GM21576 (cell line): ENCODE results near the gene ARID5B.
"Not testable (repeated sequence)": the region's sequence is repeated elsewhere in the genome, so short reads cannot be mapped to it uniquely, and the experiment has no call there.

Source experiments
- ATAC-seq: cut with Tn5 transposase; IDR thresholded peaks from one replicate; pipeline ENCODE4 v1.9.1; 2021; ENCODE audit warnings: mild to moderate bottlenecking, moderate library complexity; ENCODE audit not compliant: unreplicated experiment

The ARID5B gene

DNA sequence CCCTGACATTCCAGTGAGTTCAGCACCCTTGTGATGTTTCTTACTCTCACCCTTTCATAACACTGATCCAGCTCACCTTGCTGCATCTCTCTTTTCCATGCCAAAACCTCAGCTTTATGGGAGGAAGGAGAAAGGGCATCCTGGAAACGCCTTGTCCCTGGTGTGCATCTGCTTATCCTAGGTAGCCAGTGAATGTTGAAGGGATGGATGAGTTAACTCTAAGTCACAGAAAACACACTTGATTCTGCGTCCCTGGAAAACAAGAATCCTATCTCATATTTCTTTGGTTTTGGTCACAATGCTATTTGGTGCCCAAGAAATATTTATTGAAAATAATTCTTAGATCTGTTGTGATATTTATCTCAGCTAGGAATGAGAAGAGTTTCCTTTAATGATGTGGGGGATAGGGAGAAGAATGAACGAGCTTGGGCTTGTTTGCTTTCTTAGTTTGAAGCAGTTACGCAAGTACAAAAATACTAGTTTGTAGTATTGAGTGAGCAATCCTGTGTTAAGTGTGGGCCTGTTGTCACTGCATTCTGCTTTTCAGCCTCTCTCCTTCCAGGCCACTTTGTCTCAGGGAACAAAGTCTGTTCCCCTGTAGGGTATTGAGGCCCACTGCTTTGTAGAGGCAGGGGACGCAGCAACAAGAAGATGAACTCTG, 126.5 kb downstream of the ARID5B start:
- no peak for ATAC-seq

DNA sequence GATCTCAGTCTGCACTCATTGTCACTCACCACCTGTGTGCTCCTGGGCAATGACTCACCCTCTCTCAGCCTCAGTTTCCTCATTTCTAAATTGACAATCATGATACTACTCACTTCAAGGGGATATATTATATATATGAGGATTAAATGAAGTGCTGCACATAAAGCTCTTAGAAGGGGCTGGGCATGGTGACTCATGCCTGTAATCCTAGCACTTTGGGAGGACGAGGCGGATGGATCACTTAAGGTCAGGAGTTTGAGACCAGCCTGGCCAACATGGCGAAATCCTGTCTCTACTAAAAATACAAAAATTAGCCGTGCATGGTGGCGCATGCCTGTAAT, 127.0 kb downstream of the ARID5B start:
- not testable (repeated sequence) for ATAC-seq

DNA sequence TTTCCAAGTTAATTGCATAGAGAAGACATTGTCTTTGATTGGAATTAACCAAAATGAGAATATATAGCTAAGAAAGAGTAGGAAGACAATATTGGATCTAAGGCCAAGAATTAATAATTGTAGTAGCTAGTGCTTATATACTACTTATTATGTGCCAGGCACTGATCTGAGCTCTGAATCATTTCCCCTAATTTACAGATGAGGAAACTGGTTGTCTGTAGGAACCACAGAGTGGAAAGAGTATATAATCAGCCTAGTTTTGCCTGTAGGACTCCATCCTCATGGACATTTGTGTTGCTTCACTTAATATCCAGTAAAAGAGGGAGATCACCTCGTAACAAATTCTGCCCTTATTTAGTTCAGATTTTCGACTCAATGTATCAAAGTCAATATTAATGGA, 127.9 kb downstream of the ARID5B start:
- ATAC-seq, result no peak

DNA sequence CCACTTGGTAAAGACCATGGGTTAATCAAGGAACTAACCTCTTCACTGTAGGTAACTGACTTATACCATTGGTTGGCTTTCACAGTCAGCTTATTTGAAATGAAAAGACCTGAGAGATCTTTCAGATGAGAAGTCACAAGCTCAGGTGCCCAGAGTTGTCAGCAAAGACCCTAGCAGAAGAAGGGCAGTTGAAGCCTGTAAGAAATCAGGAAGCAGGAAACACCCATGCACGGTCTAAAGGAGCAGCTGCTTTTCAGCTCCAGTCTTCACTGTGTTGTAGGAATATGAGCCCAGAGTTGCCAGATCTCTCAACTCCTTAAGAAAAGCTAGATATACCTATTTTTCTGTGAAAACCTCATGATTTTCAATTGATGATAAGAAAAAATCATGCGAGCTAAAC, 130.0 kb downstream of the ARID5B start:
- ATAC-seq, result no peak

DNA sequence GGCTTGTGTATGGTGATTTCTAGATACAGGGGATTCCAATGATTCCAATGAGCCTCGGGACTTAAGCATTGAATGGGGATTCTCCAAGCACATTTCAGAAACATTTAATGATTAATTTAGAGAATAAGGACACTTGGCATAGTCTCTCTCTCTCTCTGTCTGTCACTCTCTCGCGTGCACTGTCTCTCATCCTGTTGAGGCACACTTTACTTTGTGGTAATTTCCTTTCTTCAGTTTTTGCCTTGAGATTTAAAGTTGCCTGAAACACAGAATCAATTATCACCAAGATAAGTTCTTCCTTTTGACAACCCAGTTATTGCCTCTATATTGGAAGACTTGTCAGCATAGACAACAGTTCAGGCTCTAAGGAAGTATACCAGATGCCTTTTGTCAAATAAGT, 131.6 kb downstream of the ARID5B start:
- no peak for ATAC-seq

DNA sequence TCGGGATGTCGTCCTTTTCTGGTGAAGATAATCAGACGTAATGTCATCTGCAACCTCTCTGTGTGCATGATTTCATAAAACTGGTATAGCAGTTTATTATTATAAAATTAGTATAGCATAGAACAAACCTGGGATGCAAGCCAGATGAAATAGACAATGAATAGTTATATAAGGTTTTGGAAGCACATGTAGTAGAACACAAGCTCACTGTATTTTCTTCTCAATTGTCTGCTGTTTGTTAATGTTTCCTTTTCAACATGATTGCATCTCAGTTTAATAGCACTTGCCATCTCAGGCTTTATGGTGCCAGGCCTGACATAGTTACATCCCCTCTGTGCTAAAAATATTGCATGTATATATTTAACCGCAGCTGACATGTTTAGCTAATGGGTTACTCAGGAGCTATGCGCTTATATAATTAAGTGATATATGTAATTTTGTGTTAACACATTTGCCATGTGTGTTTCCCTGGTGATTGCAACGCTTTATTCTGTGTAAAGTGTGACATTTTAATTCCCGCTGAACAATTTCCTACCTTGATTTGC, 132.7 kb downstream of the ARID5B start:
- ATAC-seq, result no peak

DNA sequence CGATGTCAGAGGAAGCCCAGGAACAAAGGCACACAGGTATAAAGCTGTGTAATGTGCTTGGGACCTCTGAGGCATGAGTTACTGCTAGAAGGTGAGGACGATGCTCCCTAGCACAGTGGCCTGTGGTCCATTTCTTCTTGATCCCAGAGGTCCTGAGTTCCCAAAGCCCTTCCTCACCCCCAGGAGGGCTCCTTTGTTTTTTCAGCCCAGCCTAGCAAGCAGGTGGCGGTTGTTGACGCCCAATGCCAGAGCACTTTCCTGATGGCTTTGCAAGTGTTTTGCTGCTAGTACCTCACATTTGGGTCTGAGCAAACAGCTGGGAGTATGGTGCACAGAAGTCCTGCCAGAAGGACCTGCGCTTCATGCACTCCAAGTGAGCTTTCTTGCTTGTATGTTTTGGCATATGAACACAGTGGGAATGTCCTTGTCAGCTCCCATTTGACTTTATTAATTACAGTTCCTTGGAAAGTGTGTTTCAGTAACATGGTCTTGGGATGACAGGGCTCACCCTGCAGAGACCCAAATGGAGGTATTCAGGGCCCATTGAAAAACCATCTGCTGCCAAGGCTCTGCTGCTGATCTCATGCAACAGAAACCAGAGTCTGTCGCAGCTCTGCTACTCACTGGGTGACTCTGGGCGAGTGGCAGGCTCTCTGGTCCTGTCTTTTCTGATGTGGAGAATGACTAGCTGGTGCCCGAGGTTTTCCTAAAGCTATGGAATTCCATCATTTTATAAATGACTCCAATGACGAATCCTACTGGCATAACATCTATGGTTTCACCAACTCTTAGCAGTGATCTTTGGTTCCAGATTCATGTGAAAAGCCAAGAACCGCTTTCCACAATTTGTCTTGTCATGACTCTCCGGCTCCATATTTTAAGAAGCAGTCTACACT, 134.9 kb downstream of the ARID5B start:
- no peak for ATAC-seq

DNA sequence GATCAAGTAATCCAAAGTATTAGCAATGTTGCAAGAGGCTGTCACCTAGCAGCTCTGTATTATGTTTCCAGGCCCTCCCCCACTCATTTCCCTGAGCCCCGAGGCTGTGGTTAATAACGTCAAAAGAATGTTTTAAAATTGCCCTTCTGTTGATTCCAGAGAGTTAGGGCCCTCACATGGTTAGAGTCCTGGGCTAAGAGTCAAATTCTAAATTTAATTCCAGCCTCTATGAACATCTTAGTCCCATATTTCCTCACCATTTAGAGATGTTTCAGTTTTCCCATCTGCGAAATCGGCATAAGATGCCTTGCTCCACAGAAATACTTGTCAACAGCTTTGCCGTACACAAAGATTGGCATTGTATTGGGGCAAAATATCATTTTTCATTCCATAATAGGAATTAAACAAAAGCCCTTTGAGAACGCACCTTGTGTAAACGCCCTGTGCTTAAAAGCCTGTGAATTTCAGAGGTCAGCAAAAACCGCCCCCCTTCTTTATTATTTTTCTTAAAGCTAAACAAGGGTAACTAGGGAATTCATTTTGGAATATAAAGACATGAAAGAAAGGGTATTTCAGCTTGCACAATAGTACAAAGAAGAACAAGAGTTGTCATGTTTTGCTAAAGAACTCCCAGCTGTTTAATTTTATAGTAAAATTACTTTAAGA, 135.8 kb downstream of the ARID5B start:
- no peak for ATAC-seq

DNA sequence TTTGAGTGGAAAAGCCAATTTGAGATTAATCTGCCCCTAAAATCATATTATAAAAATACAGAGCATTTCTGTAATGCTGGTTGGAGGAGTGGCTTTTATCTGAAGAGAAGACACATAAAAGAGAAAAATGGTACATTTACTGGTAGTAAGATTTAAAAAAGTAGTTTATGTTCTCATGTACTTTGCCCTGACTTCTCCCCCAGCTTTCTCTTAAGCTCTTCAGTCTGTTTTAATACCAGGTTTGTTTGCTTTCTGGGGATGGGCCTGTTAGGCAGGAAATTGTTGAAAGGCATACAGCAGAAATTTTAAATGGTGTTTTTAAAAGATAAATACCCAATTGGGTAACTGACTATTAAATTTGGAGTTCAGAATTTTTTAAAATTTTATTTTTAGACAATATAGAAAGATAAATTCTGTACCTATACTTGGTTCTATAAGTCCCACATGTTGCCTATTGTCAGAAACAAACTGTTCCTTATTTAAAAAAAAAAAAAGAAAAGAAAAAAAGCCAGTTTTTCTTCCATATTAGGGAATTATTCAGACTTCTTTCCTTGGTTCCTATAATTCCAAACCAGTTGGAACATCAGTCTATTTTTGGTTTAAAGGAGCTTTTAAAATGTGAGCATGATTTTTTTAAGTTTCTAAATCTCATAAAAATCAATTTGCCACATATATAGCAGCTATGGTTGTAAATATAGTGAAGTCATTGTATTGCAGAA, 136.6 kb downstream of the ARID5B start:
- ATAC-seq, result no peak

DNA sequence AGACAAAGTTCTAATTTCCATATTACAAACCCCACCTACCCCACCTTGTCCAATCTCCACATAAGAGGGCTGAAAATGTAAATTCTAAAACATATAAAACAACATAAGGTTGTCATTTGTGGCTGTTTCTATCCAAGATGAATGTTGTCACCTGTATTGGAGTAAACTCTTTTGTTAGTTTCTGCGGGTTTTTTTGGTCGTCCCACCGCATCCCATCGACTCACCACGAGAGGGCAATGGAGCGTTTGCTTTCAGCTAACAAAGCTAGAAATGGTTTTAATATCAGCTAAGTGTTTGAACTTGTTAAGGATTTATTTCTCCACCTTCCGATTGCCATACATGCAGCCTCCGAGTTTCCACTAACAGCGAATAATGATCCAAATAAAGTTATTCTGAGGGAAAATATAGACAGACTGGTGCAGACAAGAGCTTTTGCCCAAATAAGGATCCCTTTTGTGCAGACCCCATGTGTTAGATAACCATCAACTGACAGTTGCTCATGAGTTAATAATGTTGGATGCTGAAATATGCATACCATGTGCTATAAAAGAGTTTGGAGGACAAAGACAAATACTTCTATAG, 137.2 kb downstream of the ARID5B start:
- peak; percentile 51 for ATAC-seq

DNA sequence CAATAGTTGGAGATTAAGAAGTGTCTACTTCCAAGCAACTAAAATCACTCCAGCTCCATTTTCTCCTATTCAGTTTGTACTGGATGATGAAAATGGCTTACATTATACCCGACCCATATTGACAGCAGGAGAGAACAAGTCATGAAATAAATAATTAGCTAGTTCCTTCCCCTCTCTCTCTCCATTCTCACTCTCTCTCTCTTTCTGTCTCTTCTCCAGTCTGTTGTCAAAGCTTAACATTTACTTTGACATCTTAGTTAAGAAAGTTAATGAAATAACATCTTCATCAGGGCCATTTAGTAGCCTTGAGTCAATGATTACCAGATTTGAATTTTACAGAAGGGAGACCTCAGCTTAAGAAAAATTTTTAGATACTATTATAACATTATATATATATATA, 138.5 kb downstream of the ARID5B start:
- ATAC-seq, result no peak

DNA sequence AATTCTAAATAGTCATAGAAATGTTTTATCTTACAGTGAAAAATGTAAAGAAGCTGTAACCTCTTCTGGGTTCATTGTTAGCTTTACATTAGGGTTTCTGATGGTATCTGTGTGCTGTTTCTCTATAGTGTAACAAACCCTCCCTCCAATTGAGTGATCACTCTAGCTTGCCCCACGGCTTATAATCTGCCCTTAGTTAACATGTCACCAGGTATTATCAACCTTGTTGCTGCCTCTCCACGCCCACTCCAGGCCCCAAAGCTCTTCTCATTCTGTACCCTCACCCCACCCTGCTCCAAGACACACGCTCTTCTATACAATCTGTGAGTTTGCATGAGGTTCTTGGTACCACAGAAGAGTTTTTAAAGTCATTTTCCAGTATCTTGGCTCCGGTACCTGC, 139.4 kb downstream of the ARID5B start:
- no peak for ATAC-seq

DNA sequence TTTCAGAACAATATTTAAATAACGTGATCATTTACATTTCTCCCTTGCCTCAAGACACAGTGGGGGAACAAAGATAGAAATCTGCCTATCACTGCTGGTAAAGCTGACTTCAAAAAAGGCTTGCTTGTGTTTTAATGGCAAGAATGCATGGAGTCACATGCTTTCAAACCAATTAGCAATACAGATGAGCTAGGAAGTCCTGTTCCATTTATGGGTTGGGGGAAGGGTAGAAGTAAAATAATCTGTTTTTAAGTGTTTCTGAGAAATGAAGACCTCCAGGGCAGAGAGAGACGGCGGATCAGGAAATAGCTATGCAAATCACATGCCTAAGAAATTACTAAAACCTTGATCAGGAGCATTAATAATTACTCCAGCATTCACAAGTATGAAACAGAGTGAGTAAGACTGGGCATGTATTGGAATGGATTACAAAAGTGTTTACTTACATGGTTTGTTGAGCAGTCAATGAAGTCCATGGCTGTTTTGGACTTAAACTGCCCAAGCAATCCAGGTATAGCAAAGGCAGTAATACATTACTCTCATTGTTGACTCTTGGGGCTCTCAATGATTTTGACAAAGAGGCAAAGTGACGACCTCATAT, 142.0 kb downstream of the ARID5B start:
- no peak for ATAC-seq

DNA sequence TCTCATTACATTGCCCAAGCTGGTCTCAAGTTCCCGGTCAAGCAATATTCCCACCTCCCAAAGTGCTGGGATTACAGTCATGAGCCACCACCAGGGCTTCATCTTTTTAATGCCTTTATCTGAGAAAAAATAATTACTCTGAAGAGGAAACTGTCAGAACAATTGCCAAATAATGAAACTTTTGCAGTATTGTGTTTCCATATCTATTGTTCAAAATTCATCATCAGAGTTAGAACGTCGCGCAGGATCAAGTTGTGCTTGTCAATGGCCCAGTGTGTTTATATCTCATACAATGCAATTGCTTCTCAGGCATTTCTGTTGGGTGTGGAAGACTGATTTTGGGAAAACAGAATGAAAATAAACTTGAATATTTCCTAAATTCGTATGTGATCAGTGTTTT, 143.1 kb downstream of the ARID5B start:
- no peak for ATAC-seq

DNA sequence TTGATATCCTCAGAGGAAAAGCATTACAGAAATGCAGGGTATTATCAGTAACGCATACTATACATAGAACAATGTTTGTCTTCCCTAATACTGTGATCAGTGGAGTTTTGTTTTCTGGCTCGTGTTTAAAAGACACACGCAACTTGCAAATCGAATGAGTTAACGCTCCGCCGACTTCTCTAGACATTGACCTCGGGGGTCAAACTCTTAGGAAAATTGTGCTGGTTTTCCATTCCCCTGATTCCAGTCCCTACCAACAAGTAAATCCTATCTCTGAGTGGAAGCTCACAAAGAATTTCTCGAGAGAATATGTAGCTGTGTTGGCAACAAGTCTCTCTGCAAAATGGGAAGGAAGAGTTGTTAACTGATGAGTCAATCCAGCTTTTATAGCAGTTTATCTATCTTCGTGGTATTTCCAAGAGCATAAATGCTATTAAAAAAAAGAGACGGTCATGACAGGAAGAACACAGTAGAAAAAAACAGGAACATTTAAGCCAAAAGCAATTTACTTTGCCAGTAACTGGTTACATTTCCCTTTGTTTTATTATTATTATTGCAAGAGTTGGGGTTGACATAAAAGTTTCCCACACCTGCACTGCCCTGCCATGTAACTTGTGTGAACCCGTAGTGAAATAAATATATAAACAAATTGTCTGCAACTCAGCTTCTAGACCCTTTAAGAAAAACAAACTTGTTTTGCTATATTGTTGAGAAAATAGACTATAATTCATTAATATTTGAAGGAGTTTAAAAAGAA, 144.4 kb downstream of the ARID5B start:
- ATAC-seq, result no peak

DNA sequence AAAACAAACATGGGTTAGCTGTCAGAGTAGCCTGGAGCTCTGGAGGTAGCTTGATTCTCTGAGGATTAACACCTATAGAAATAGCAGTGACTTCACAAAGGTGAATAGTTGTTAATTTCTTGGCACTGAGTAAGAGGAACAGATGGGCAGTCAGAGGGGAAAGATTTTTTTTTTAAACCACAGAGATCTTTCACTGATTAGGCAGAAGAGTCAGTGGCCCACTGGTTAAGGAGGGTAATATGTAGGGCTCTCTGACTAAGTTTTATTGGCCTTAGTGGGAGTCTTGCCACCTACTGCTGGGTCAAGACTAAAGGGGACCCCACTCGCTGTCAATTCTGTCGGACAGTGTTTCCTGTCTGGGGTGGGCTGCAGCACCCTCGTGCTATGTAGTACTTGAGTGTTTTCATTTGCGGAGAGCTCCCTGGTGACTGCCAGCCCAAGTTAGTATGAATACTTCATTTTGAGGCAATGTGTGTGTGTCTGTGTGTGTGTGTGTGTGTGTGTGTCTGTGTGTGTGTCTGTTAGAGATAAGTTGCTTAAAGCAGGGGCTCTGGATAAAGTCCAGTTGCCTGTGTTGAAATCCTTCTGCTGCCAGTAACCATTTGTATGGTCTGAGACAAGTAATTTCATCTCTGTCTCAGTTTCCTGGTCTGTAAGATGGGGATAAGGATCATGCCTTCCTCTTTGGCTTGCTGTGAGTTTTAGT, 145.2 kb downstream of the ARID5B start:
- ATAC-seq, result peak; percentile 39

DNA sequence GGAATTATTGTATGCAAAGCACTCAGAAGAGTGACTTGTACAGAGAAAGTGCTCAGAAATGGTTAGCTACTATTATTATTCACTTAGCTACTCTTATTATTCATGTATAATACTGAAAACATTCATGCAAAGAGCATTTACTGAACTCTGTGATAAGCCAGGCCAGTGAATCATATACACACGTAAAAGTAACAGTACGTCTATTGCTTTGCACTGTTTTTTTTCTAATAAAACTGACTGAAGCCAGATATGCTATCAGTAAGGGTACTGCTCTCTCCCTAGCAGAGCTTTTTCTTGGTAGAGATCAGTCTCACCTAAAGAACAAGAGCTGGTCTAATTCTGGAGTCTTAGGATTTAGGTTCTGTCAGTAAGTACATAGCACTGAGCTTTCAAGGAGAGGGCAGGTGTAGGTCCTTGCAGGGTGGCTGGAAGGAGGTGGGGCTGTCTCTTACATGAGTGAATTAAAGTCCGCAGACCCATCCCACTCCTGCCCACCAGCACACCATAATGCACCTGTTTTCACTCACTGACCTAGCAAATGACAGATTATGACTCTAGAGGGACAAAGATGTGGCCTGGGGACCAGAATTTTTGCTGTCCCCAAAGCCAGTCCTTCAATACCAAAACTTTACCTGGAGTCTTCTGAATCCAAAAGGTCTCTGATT, 145.9 kb downstream of the ARID5B start:
- no peak for ATAC-seq

DNA sequence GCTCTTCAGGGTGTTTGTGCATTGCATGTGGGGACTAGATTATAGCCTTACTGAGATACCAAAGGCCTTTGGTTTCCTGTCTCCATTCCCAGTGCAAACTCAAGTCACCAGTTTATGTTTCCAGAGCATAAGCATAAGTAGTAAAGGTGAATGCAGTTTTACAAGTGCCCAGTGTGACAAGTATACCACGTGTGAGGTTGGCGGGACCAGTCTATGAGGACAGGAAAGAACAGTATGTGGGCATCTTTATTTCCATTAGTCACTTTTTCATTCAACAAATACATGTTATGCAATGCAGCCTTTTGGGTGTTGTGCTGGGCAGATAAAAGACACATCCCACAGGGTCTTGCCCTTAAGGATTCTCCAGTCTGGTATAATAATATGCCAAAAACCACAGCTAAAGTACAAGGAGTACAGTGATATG, 146.5 kb downstream of the ARID5B start:
- ATAC-seq, result no peak
